WTC11 (cell line): Measurements from ENCODE around the gene GGA1.

ENCODE experiments used
- CTCF ChIP-seq: fragments of 200-600 bp; IDR thresholded peaks from 2 replicates; pipeline ENCODE4 v1.8.0; 2022; ENCODE audit warnings: antibody characterized with exemption
- IRF2 ChIP-seq: sonication (generic); formaldehyde crosslinking; IDR thresholded peaks from 2 replicates; pipeline ENCODE4 v1.8.0; 2022; ENCODE audit warnings: low read depth, missing genetic modification reagents, borderline replicate concordance
- SMAD4 ChIP-seq: sonication (generic); formaldehyde crosslinking; IDR thresholded peaks from 2 replicates; pipeline ENCODE4 v1.8.0; 2022; ENCODE audit warnings: mild to moderate bottlenecking, missing genetic modification reagents
- ZBTB43 ChIP-seq: sonication (generic); formaldehyde crosslinking; IDR thresholded peaks from 2 replicates; pipeline ENCODE4 v1.8.1; 2023; ENCODE audit warnings: mild to moderate bottlenecking, missing genetic modification reagents
- ZNF232 ChIP-seq: sonication (generic); formaldehyde crosslinking; IDR thresholded peaks from 2 replicates; pipeline ENCODE4 v1.8.0; 2022; ENCODE audit warnings: mild to moderate bottlenecking, missing genetic modification reagents
- TF ChIP-seq, protein P1 (sequence below): sonication (generic); formaldehyde crosslinking; IDR thresholded peaks from 2 replicates; pipeline ENCODE4 v1.8.1; 2023; ENCODE audit warnings: mild to moderate bottlenecking, missing genetic modification reagents, moderate library complexity
- TF ChIP-seq, protein P2 (sequence below): sonication (generic); formaldehyde crosslinking; IDR thresholded peaks from 2 replicates; pipeline ENCODE4 v1.8.1; 2022; ENCODE audit warnings: mild to moderate bottlenecking, moderate library complexity, missing genetic modification reagents
- TF ChIP-seq, protein P3 (sequence below): fragments of 250-450 bp; sonication (Bioruptor Pico); IDR thresholded peaks from 2 replicates; pipeline ENCODE4 v2.1.2; 2022; ENCODE audit warnings: mild to moderate bottlenecking, moderate library complexity

GRCh38 chr22:37607935-37608476 lies 628 bp upstream of the GGA1 start:
- TF ChIP-seq CTCF (no peak), ZBTB43 (CRISPR knock-in tag) (no peak), IRF2 (CRISPR knock-in tag) (no peak), ZNF232 (CRISPR knock-in tag) (no peak), SMAD4 (no peak)
- TF ChIP-seq, protein P1, sequence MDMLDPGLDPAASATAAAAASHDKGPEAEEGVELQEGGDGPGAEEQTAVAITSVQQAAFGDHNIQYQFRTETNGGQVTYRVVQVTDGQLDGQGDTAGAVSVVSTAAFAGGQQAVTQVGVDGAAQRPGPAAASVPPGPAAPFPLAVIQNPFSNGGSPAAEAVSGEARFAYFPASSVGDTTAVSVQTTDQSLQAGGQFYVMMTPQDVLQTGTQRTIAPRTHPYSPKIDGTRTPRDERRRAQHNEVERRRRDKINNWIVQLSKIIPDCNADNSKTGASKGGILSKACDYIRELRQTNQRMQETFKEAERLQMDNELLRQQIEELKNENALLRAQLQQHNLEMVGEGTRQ = no peak
- TF ChIP-seq, protein P2, sequence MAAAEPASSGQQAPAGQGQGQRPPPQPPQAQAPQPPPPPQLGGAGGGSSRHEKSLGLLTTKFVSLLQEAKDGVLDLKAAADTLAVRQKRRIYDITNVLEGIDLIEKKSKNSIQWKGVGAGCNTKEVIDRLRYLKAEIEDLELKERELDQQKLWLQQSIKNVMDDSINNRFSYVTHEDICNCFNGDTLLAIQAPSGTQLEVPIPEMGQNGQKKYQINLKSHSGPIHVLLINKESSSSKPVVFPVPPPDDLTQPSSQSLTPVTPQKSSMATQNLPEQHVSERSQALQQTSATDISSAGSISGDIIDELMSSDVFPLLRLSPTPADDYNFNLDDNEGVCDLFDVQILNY = no peak
- TF ChIP-seq, protein P3, sequence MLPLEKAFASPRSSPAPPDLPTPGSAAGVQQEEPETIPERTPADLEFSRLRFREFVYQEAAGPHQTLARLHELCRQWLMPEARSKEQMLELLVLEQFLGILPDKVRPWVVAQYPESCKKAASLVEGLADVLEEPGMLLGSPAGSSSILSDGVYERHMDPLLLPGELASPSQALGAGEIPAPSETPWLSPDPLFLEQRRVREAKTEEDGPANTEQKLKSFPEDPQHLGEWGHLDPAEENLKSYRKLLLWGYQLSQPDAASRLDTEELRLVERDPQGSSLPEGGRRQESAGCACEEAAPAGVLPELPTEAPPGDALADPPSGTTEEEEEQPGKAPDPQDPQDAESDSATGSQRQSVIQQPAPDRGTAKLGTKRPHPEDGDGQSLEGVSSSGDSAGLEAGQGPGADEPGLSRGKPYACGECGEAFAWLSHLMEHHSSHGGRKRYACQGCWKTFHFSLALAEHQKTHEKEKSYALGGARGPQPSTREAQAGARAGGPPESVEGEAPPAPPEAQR = no peak
